OCI-LY7 (cell line): ENCODE results near the gene PPM1N. TPM values are rescaled to one million over a fixed set of nuclear protein-coding genes. Genes with fewer than 3 reads are reported as not detected.
A peak's percentile ranks its signal among the peaks of the same experiment; 100 is the strongest.

Source experiments
- BruUV-seq: library from RNA; stranded (reverse); fragments of 400-500 nt; replicated peaks from 2 replicates; lab custom pipeline; 2021; lab: Mats Ljungman, UMichigan
- CTCF ChIA-PET: fragments of 300-600 bp; sonication (Branson Sonifier 250); formaldehyde crosslinking; loops from one replicate; lab custom pipeline; 2022; ENCODE audit warnings: antibody characterized with exemption; ENCODE audit not compliant: unreplicated experiment; lab: Charles Lee
- POLR2A ChIA-PET: fragments of 300-600 bp; sonication (Branson Sonifier 250); formaldehyde crosslinking; loops from one replicate; lab custom pipeline; 2022; ENCODE audit warnings: antibody characterized with exemption; lab: Charles Lee
- DNase-seq: peaks from one replicate; pipeline ENCODE4 v3.0.0-alpha.2; 2015; ENCODE audit warnings: low spot score
- H2AFZ ChIP-seq: fragments of 200-600 bp; sonication (generic), shearing (Covaris generic); 2 replicates; pipeline ENCODE4 v1.6.1; 2014; ENCODE audit warnings: mild to moderate bottlenecking, antibody characterized with exemption, low read length, moderate library complexity
- H3K27ac ChIP-seq: fragments of 200-600 bp; sonication (generic); 2 replicates; pipeline ENCODE4 v1.5.1; 2014; ENCODE audit warnings: mixed run types, low read depth, mild to moderate bottlenecking, moderate library complexity, low read length, inconsistent platforms; ENCODE audit not compliant: poor library complexity, severe bottlenecking
- H3K36me3 ChIP-seq: fragments of 200-600 bp; sonication (generic); 2 replicates; pipeline ENCODE4 v1.6.1; 2014; ENCODE audit warnings: mild to moderate bottlenecking, antibody characterized with exemption, low read length, moderate library complexity, mixed read lengths; ENCODE audit not compliant: insufficient read depth
- H3K4me1 ChIP-seq: fragments of 200-600 bp; sonication (generic); 2 replicates; pipeline ENCODE4 v1.5.1; 2014; ENCODE audit warnings: mild to moderate bottlenecking, low read length; ENCODE audit not compliant: insufficient read depth, poor library complexity, severe bottlenecking
- H3K4me2 ChIP-seq: fragments of 200-600 bp; sonication (generic); 2 replicates; pipeline ENCODE4 v1.6.1; 2014; ENCODE audit warnings: mild to moderate bottlenecking, low read length
- H3K4me3 ChIP-seq: fragments of 200-600 bp; sonication (generic); 2 replicates; pipeline ENCODE4 v1.5.1; 2014; ENCODE audit warnings: mild to moderate bottlenecking, low read depth, low read length; ENCODE audit not compliant: poor library complexity, severe bottlenecking
- H3K79me2 ChIP-seq: fragments of 200-600 bp; sonication (generic); 2 replicates; pipeline ENCODE4 v1.6.1; 2016; ENCODE audit warnings: low read depth, mild to moderate bottlenecking, low read length, moderate library complexity, mixed read lengths; ENCODE audit not compliant: insufficient read depth
- H3K9me2 ChIP-seq: fragments of 200-600 bp; sonication (generic); 2 replicates; pipeline ENCODE4 v1.6.1; 2016; ENCODE audit warnings: mild to moderate bottlenecking, low read length, mixed read lengths; ENCODE audit not compliant: insufficient read depth
- H3K9me3 ChIP-seq: fragments of 200-600 bp; sonication (generic); 2 replicates; pipeline ENCODE4 v1.6.1; 2014; ENCODE audit warnings: mild to moderate bottlenecking, mixed run types, low read length, mixed read lengths
- H4K20me1 ChIP-seq: fragments of 200-600 bp; sonication (generic); 2 replicates; pipeline ENCODE4 v1.6.1; 2014; ENCODE audit warnings: mild to moderate bottlenecking, antibody characterized with exemption, low read length, moderate library complexity, mixed read lengths; ENCODE audit not compliant: insufficient read depth
- CTCF ChIP-seq: fragments of 200-600 bp; sonication (generic); conservative IDR thresholded peaks from 2 replicates; pipeline ENCODE4 v1.5.1; 2014; ENCODE audit warnings: mild to moderate bottlenecking, antibody characterized with exemption, low read length, moderate library complexity, mixed read lengths
- EZH2phosphoT487 ChIP-seq: fragments of 200-600 bp; sonication (generic); IDR thresholded peaks from 2 replicates; pipeline ENCODE4 v1.6.1; 2018; ENCODE audit warnings: low read depth, borderline replicate concordance, mild to moderate bottlenecking, mixed run types, antibody characterized with exemption, low read length, moderate library complexity, mixed read lengths
- intact Hi-C: fragments of 100-400 bp; cut with micrococcal nuclease; formaldehyde crosslinking; loops from one replicate; pipeline ENCODE4 v1.10.0; 2022; ENCODE audit not compliant: unreplicated experiment
- total RNA-seq, 2 experiments: library from RNA; depleted of rRNA in 1 of 2; stranded (reverse); fragments of >200 nt in 1 of 2; shearing (Covaris generic) in 1 of 2; gene quantifications; 2 replicates each; pipeline ENCODE4 v1.2.3, GENCODE V29; 2014 to 2022

The PPM1N gene
- total RNA-seq, 2 experiments from 2014 or later, result 1.6 to 2.8 TPM

GRCh38 chr19:45477713-45478453 is 20.4 kb upstream of the PPM1N start:
- no peaks in the 10 kb centered on the region for H3K36me3 ChIP-seq
- CTCF ChIA-PET, result interaction anchor here (1.5 kb wide), 3 partner anchors 9 to 39 kb away, joined by 4 to 7 read pairs (median 6); partner anchors contain the start of gene FOSB
- TF ChIP-seq EZH2phosphoT487 (no peak), CTCF (peak; percentile 85; the same call in 1 of the 2 replicates)
- BruUV-seq, result no TSS peak
- H3K4me3 ChIP-seq, result peak overlapping the region; percentile 71
- POLR2A ChIA-PET, result interaction anchor here (0.6 to 1.3 kb wide), 6 partner anchors 9 to 109 kb away, joined by 3 to 7 read pairs (median 6); partner anchors contain the start of gene FOSB
- no peaks in the 10 kb centered on the region for H3K9me2 ChIP-seq
- intact Hi-C loops, result loop anchor here (1.0 kb wide), 3 partner anchors 32 to 72 kb away; partner anchors contain the start of gene POLR1G
- no peaks in the 10 kb centered on the region; the same call in 1 of the 2 replicates for H3K79me2 ChIP-seq
- DNase-seq, result peak; percentile 51
- H3K27ac ChIP-seq, result peak overlapping the region; percentile 83
- no peaks in the 10 kb centered on the region for H3K9me3 ChIP-seq
- H3K4me1 ChIP-seq, result peaks cover 29% of the 10 kb centered on the region
- peak overlapping the region; percentile 86 for H3K4me2 ChIP-seq
- no peaks in the 10 kb centered on the region for H4K20me1 ChIP-seq
- H2AFZ ChIP-seq, result peak overlapping the region; percentile 49; the same call in 1 of the 2 replicates

GRCh38 chr19:45478454-45479238 is 19.6 kb upstream of the PPM1N start:
- intact Hi-C loops, result loop anchor here (1.0 kb wide), 4 partner anchors 32 to 72 kb away; partner anchors contain the start of gene POLR1G
- peak; percentile 97 for TF ChIP-seq CTCF
- no peak for TF ChIP-seq EZH2phosphoT487
- no peaks in the 10 kb centered on the region for H3K36me3 ChIP-seq
- H3K9me3 ChIP-seq, result no peaks in the 10 kb centered on the region
- peaks cover 29% of the 10 kb centered on the region for H3K4me1 ChIP-seq
- TSS peak; percentile 98 for BruUV-seq
- POLR2A ChIA-PET, result interaction anchor here (0.6 to 1.3 kb wide), 5 partner anchors 9 to 110 kb away, joined by 3 to 7 read pairs (median 4); no protein-coding TSS in a partner anchor
- H4K20me1 ChIP-seq, result no peaks in the 10 kb centered on the region
- H3K9me2 ChIP-seq, result no peaks in the 10 kb centered on the region
- peak overlapping the region; percentile 71 for H3K4me3 ChIP-seq
- peak overlapping the region; percentile 86 for H3K4me2 ChIP-seq
- CTCF ChIA-PET, result interaction anchor here (0.6 to 1.5 kb wide), 9 partner anchors 8 to 167 kb away, joined by 3 to 7 read pairs (median 4); partner anchors contain the start of gene FOSB
- H3K27ac ChIP-seq, result peak overlapping the region; percentile 83
- H3K79me2 ChIP-seq, result no peaks in the 10 kb centered on the region; the same call in 1 of the 2 replicates
- H2AFZ ChIP-seq, result peak overlapping the region; percentile 74
- peak; percentile 96 for DNase-seq
